Measurements from ENCODE around the gene DTD2.

The DTD2 gene

GRCh38 chr14:31492759-31493498 is 35.6 kb upstream of the DTD2 start:
- Histone ChIP-seq H3K9ac (ENCODE audit: low read depth, low read length, poor library complexity, severe bottlenecking) (no peak overlapping the region), H3K4me3 (ENCODE audit: low read length, poor library complexity, severe bottlenecking) (no peak overlapping the region), H3K9me2 (replicated peaks; ENCODE audit: low read depth, low read length) (no peaks in the 10 kb centered on the region), H3F3A (ENCODE audit: low read depth) (no peaks in the 10 kb centered on the region), H3K4me2 (ENCODE audit: low read depth, low read length, poor library complexity, severe bottlenecking) (no peak overlapping the region), H2AFZ (ENCODE audit: low read length) (no peak overlapping the region), H3K27me3 (ENCODE audit: insufficient read depth, low read length, poor library complexity, severe bottlenecking) (no peaks in the 10 kb centered on the region), H3K9me3 (ENCODE audit: insufficient read depth, low read depth, low read length) (no peaks in the 10 kb centered on the region), H3K36me3 (ENCODE audit: insufficient read depth, low read length) (no peaks in the 10 kb centered on the region), H4K20me1 (ENCODE audit: insufficient read depth, low read length, poor library complexity, severe bottlenecking) (no peaks in the 10 kb centered on the region), H3K4me1 (ENCODE audit: insufficient read depth, low read length, poor library complexity, severe bottlenecking) (no peaks in the 10 kb centered on the region), H3K79me2 (ENCODE audit: insufficient read depth, low read length) (no peaks in the 10 kb centered on the region)
- TF ChIP-seq, protein P1, sequence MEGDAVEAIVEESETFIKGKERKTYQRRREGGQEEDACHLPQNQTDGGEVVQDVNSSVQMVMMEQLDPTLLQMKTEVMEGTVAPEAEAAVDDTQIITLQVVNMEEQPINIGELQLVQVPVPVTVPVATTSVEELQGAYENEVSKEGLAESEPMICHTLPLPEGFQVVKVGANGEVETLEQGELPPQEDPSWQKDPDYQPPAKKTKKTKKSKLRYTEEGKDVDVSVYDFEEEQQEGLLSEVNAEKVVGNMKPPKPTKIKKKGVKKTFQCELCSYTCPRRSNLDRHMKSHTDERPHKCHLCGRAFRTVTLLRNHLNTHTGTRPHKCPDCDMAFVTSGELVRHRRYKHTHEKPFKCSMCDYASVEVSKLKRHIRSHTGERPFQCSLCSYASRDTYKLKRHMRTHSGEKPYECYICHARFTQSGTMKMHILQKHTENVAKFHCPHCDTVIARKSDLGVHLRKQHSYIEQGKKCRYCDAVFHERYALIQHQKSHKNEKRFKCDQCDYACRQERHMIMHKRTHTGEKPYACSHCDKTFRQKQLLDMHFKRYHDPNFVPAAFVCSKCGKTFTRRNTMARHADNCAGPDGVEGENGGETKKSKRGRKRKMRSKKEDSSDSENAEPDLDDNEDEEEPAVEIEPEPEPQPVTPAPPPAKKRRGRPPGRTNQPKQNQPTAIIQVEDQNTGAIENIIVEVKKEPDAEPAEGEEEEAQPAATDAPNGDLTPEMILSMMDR (conservative IDR thresholded peaks at IDR 0.05; ENCODE audit: low read length): no peak
- no peak for TF ChIP-seq EZH2phosphoT487 (IDR thresholded peaks at IDR 0.05; ENCODE audit: borderline replicate concordance)

GRCh38 chr14:31489691-31490090 is 32.4 kb upstream of the DTD2 start:
- TF ChIP-seq EZH2phosphoT487 (IDR thresholded peaks at IDR 0.05; ENCODE audit: borderline replicate concordance): no peak
- TF ChIP-seq, protein P1 (conservative IDR thresholded peaks at IDR 0.05; ENCODE audit: low read length): no peak
- no peaks in the 10 kb centered on the region for H3K79me2 ChIP-seq (ENCODE audit: insufficient read depth, low read length)
- H4K20me1 ChIP-seq (ENCODE audit: insufficient read depth, low read length, poor library complexity, severe bottlenecking): no peaks in the 10 kb centered on the region
- H3K9me3 ChIP-seq (ENCODE audit: insufficient read depth, low read depth, low read length): no peaks in the 10 kb centered on the region
- no peak overlapping the region for H2AFZ ChIP-seq (ENCODE audit: low read length)
- no peaks in the 10 kb centered on the region for H3K36me3 ChIP-seq (ENCODE audit: insufficient read depth, low read length)
- no peaks in the 10 kb centered on the region for H3K9me2 ChIP-seq (replicated peaks; ENCODE audit: low read depth, low read length)
- no peak overlapping the region for H3K4me2 ChIP-seq (ENCODE audit: low read depth, low read length, poor library complexity, severe bottlenecking)
- H3K27me3 ChIP-seq (ENCODE audit: insufficient read depth, low read length, poor library complexity, severe bottlenecking): no peaks in the 10 kb centered on the region
- no peak overlapping the region for H3K4me3 ChIP-seq (ENCODE audit: low read length, poor library complexity, severe bottlenecking)
- no peak overlapping the region for H3K9ac ChIP-seq (ENCODE audit: low read depth, low read length, poor library complexity, severe bottlenecking)
- no peaks in the 10 kb centered on the region for H3K4me1 ChIP-seq (ENCODE audit: insufficient read depth, low read length, poor library complexity, severe bottlenecking)
- H3F3A ChIP-seq (ENCODE audit: low read depth): no peaks in the 10 kb centered on the region

- no peaks in the 10 kb centered on the region for H3K36me3 ChIP-seq (ENCODE audit: insufficient read depth, low read length)
These were observed 30.6 kb upstream of the DTD2 start, which contains the start of gene GPR33 for GRCh38 chr14:31487886-31488285. GPR33 (minus strand) TSS chr14:31488039; CDS start chr14:31483965, 4,074 bp downstream.

More at GRCh38 chr14:31487886-31488285, 30.6 kb upstream of the DTD2 start, which contains the start of gene GPR33:
- no peak within 1 kb of the TSS for H3K9ac ChIP-seq (ENCODE audit: low read depth, low read length, poor library complexity, severe bottlenecking)
- no peak within 1 kb of the TSS for H2AFZ ChIP-seq (ENCODE audit: low read length)
- H3K9me2 ChIP-seq (replicated peaks; ENCODE audit: low read depth, low read length): no peaks in the 10 kb centered on the region
- H3K79me2 ChIP-seq (ENCODE audit: insufficient read depth, low read length): no peaks in the 10 kb centered on the region
- TF ChIP-seq EZH2phosphoT487 (IDR thresholded peaks at IDR 0.05; ENCODE audit: borderline replicate concordance): no peak
- TF ChIP-seq, protein P1 (conservative IDR thresholded peaks at IDR 0.05; ENCODE audit: low read length): no peak
- H3K4me1 ChIP-seq (ENCODE audit: insufficient read depth, low read length, poor library complexity, severe bottlenecking): no peaks in the 10 kb centered on the region
- no peaks in the 10 kb centered on the region for H3F3A ChIP-seq (ENCODE audit: low read depth)
- H3K4me3 ChIP-seq (ENCODE audit: low read length, poor library complexity, severe bottlenecking): no peak within 1 kb of the TSS
- H4K20me1 ChIP-seq (ENCODE audit: insufficient read depth, low read length, poor library complexity, severe bottlenecking): no peaks in the 10 kb centered on the region
- H3K4me2 ChIP-seq (ENCODE audit: low read depth, low read length, poor library complexity, severe bottlenecking): no peak within 1 kb of the TSS
- H3K9me3 ChIP-seq (ENCODE audit: insufficient read depth, low read depth, low read length): no peaks in the 10 kb centered on the region
- no peaks in the 10 kb centered on the region for H3K27me3 ChIP-seq (ENCODE audit: insufficient read depth, low read length, poor library complexity, severe bottlenecking)

Measured in Loucy (cell line).